ENCODE results near the gene SGMS1.
"Not testable (repeated sequence)": the region's sequence is repeated elsewhere in the genome, so short reads cannot be mapped to it uniquely, and the experiment has no call there.

The SGMS1 gene

DNA sequence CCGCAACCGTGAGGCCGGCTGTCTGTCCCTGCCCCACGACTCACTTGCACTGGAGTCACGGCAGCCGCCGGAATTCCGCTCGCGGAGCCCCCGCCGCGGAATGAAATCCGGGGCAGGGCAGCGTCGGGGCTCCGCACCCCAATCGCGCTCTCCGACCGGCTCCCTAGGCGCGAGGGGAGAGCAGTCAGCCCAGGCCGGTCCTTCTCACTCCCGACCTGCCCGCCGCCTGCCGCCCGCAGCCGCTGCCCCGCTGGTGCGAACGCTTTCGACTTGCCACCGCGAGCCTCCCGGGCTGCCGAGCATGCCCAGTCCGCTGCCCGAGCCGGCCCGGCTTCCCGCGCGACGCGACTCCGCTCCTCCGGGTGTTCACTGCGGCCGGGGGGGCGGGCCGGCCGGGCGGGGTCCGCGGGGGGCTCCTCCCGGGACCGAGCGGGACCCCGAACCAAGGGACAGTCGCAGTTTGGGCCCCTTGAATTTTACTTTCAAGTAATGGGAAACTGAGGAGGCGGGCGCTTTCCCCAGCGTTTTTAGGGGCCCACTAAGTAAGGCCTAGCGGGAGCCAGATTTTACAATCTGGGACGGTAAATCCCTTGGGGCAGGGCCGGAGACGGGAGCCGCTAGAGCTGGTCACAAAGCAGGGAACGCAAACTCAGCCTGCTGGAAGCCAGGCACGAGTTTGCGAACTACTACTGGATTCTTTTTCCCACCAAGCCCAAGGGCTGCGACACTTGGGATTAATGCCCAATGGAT, at the start of gene SGMS1:
TSS of gene SGMS1 (minus strand) at position 294 of the 750 bp plus-strand sequence. CDS start 279,842 bp downstream, outside the sequence.
- no peak for FAIRE-seq

DNA sequence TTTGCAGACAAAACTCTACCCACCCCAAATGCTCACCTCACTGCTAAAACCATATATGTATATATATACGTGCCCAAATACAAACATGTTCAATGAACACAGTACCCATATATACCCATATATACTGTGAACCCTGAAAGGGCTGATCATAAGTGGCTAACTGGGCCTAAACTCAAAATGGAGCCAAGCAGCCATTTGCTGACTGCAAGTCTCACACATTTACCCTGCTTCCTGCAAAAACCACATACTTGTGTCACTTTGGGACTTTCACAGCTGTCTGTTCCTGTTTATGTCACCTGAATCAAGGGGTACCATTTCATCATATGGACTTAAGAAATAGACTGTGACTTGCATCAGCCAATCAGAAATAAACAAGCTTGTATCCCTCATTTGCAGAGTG, 48.4 kb upstream of the SGMS1 start:
- FAIRE-seq, result not testable (repeated sequence)

- FAIRE-seq, result not testable (repeated sequence)
Observed at GRCh38 chr10:50671645-50672044, 47.9 kb upstream of the SGMS1 start.

DNA sequence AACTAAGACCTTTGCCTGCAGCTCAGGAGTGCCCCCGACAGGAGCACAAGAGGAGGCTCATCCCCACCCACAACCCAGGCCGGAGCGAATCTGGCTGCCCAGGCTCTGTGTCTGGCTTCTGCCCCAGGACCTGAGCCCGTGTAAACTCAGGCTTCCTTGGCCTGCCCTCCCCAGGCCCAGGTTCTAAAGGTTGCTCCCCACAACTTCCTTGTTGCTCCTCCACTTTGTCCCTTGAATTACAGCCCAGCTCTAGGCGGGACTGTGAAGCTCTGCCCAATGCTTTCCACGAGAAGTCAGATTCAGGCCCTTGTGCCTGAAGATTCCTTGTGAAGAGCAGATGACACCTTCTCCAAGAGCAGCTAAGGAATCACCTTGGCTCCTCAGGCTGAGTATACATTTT, 46.2 kb upstream of the SGMS1 start:
- not testable (repeated sequence) for FAIRE-seq

DNA sequence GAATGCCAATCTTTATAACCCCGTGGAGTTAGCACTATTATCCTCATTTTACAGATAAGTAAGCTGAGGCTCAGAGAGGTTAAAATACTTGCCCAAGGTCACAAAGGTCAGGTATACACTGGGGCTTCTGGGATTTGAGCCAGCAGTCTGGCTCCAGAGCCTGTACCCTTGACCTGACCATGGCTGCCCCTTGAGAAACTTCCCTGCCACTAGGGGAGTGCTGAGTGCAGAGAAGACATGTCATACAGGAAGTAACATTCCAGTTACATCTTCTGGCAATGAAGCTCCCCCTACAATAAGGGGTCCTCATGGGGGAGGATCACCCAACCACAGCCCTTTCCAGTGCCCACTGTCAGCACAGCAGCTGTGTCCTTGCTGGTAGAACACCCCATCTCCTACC, 43.6 kb upstream of the SGMS1 start:
- not testable (repeated sequence) for FAIRE-seq

GRCh38 chr10:50662420-50662819, 38.7 kb upstream of the SGMS1 start:
- FAIRE-seq, result not testable (repeated sequence)

- FAIRE-seq, result not testable (repeated sequence)
Observed at GRCh38 chr10:50661563-50661962, 37.8 kb upstream of the SGMS1 start.

DNA sequence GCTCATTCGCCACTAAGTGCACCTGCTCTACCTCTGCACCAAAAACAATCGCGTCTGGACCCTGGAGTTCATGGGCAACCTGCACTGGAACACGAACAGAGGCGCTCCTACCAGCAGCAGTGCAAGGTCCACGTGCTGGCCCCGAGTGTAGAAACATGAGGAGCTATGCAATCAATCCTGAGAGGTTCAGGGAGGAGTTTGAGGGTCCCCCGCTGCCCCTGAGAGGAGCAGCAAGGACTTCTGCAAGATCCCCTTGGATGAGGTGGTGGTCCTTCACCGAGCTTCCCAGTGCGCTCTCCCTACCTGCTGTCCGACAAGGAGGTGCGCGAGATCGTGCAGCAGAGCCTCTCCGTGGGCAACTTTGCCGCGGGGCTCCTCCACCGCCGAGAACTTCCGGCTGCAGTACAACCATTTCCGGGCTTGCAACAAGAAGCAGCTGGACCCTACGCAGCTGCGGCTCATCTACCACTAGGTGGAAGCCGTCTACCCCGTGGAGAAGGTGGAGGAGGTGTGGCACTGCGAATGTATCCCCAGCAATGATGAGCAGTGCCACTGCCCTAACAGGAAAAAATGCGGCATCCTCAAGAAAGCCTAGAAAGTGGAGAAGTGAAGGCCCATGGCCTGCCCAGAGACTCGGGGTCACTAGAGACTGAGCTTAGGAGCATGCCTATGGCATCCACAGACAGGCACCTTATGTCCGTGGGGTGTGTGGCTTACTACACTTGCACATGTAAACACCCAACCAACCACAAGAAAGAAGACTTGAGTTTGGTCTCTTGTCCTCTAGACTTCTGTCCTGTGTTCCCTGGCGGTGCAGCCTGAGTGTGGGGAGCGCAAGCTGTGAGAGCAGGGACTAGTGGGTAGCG, 36.3 kb upstream of the SGMS1 start:
- FAIRE-seq, result not testable (repeated sequence)

- FAIRE-seq, result not testable (repeated sequence)
Observed at GRCh38 chr10:50659016-50659864, 35.5 kb upstream of the SGMS1 start.

GRCh38 chr10:50658165-50658564, 34.4 kb upstream of the SGMS1 start:
- FAIRE-seq, result no peak

DNA sequence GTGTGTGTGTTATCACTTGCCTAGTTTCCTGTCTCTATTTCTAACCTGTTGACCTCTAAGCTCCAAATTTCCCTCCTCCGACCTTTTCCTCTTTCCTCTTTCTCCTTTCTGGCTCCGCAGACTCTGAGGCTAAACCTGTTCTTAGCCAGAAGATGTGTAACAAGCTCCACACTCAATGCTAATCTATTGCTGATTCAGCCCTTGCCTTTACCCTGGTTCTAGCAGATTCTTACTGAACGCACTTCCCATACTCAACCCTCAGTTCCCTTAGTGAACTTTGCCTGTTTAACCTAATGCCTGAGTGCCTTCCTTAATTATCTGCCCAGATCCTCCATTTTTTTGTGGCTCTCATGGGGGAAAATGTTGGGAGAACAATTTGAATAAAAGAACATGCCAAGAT, 30.0 kb upstream of the SGMS1 start:
- no peak for FAIRE-seq

- no peak for FAIRE-seq
Observed at GRCh38 chr10:50653142-50653541, 29.4 kb upstream of the SGMS1 start.

- no peak for FAIRE-seq
Observed at GRCh38 chr10:50651808-50652207, 28.1 kb upstream of the SGMS1 start.

- no peak for FAIRE-seq
Observed at GRCh38 chr10:50650481-50650880, 26.7 kb upstream of the SGMS1 start.

DNA sequence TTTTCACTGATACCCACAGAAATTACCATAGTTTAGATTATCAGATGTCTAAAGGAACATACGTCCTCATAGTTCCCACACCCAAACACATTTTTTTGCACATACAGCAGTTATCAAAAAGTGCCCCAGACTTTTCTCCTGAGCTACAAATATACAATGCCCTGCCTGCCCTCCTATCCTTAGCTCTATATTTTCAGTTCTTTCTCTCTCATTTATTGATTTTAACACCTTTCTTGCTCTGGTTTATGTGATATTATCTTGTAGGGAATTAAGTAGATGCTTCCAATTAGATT, 25.1 kb upstream of the SGMS1 start:
- no peak for FAIRE-seq

DNA sequence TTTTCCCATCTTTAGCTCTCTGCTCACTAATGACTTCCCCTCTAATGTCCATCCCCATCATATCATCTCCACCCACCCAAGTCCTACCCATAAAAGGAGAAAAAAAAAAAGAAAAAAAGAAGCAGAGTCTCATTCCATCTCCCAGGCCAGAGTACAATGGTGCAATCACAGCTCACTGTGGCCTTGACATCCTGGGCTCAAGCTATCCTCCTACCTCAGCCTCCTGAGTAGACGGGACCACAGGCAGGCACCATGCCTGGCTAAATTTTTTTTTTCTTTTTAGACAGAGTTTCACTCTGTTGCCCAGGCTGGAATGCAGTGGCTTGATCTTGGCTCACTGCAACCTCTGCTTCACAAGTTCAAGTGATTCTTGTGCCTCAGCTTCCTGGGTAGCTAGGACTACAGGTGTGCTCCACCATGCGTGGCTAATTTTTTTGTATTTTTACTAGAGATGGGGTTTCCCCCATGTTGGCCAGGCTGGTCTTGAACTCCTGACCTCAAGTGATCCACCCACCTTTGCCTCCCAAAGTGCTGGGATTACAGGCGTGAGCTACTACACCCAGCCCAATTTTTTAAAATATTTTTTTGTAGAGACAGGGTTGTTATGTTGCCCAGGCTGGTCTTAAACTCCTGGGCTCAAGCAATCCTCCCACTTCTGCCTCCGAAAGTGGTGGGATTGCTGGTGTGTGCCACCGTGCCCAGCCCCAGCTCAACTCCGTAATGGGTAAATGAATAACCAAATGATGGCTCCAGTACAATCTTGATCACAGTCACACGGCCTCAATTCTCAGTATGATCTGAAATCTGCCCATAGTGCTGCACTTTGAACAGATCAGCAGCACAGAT, 24.6 kb upstream of the SGMS1 start:
- FAIRE-seq, result no peak

- FAIRE-seq, result not testable (repeated sequence)
Observed at GRCh38 chr10:50647350-50647749, 23.6 kb upstream of the SGMS1 start.

- FAIRE-seq, result no peak
Observed at GRCh38 chr10:50645236-50645635, 21.5 kb upstream of the SGMS1 start.

GRCh38 chr10:50641626-50642025, 17.9 kb upstream of the SGMS1 start:
- no peak for FAIRE-seq

DNA sequence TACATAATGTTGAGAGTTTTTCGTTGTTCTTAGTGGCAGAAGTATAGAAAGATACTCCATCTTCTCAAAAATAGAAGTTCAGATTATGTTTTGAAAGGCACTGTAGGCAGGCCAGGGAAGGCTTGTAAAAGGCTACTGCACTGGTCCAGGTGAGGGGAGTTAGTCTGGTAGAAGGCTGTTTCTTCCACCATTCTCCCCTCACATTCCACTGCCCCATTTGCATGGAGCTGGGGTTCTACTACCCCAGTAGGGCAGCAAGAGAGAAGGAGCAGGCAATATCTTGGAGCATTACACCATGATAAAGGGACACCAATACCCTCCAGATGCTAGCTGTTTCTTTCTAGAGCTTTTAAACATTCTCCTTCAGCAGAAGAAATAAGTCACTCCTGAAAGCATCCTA, 16.5 kb upstream of the SGMS1 start:
- FAIRE-seq, result no peak

- no peak for FAIRE-seq
Observed at GRCh38 chr10:50636618-50637579, 13.1 kb upstream of the SGMS1 start.
